SK-N-SH treated with all-trans-retinoic acid at 6 μM for 48 hours (cell line): ENCODE data around the gene KCNIP4.

Experiments used
- ARNTL ChIP-seq: fragments of 450-650 bp; formaldehyde crosslinking; IDR thresholded peaks from 2 replicates; pipeline ENCODE4 v1.5.0; 2020; ENCODE audit warnings: low read depth, mild to moderate bottlenecking, moderate library complexity, borderline replicate concordance
- CREB5 ChIP-seq: fragments of 250-450 bp; sonication (Bioruptor Pico); IDR thresholded peaks from 2 replicates; pipeline ENCODE4 v1.5.1; 2020; ENCODE audit warnings: low read depth, mild to moderate bottlenecking, moderate library complexity
- CSDC2 ChIP-seq: fragments of 250-450 bp; sonication (Bioruptor Pico); IDR thresholded peaks from 2 replicates; pipeline ENCODE4 v1.5.0; 2020; ENCODE audit warnings: mild to moderate bottlenecking, moderate library complexity
- CSRNP3 ChIP-seq: fragments of 250-450 bp; sonication (Bioruptor Pico); IDR thresholded peaks from 2 replicates; pipeline ENCODE4 v1.5.1; 2021; ENCODE audit warnings: mild to moderate bottlenecking, moderate library complexity
- PATZ1 ChIP-seq: fragments of 250-450 bp; sonication (Bioruptor Pico); IDR thresholded peaks from 2 replicates; pipeline ENCODE4 v1.8.0; 2020; ENCODE audit warnings: mild to moderate bottlenecking, moderate library complexity, borderline replicate concordance
- POU6F1 ChIP-seq: fragments of 250-450 bp; sonication (Bioruptor Pico); IDR thresholded peaks from 2 replicates; pipeline ENCODE4 v1.8.0; 2021; ENCODE audit warnings: low read depth, mild to moderate bottlenecking, moderate library complexity, borderline replicate concordance
- RARB ChIP-seq: fragments of 250-450 bp; sonication (Bioruptor Pico); IDR thresholded peaks from 2 replicates; pipeline ENCODE4 v1.8.0; 2021; ENCODE audit warnings: mild to moderate bottlenecking, moderate library complexity
- TCF4 ChIP-seq: fragments of 250-450 bp; sonication (Bioruptor Pico); IDR thresholded peaks from 2 replicates; pipeline ENCODE4 v1.8.0; 2021; ENCODE audit warnings: mild to moderate bottlenecking, moderate library complexity, borderline replicate concordance
- TSHZ2 ChIP-seq: fragments of 250-450 bp; sonication (Bioruptor Pico); IDR thresholded peaks from 2 replicates; pipeline ENCODE4 v1.5.0; 2020; ENCODE audit warnings: mild to moderate bottlenecking, moderate library complexity
- ZC3H10 ChIP-seq: fragments of 250-450 bp; sonication (Bioruptor Pico); IDR thresholded peaks from 2 replicates; pipeline ENCODE4 v1.5.1; 2021; ENCODE audit warnings: mild to moderate bottlenecking, moderate library complexity
- ZFP3 ChIP-seq: fragments of 250-450 bp; sonication (Bioruptor Pico); IDR thresholded peaks from 2 replicates; pipeline ENCODE4 v1.5.0; 2020; ENCODE audit warnings: mild to moderate bottlenecking, moderate library complexity
- ZNF565 ChIP-seq: fragments of 450-650 bp; formaldehyde crosslinking; conservative IDR thresholded peaks from 2 replicates; pipeline ENCODE4 v1.5.0; 2020; ENCODE audit warnings: low read depth, mild to moderate bottlenecking, moderate library complexity
- ZNF8 ChIP-seq: fragments of 450-650 bp; formaldehyde crosslinking; IDR thresholded peaks from 2 replicates; pipeline ENCODE4 v1.5.0; 2020; ENCODE audit warnings: mild to moderate bottlenecking, moderate library complexity

- no peak for TF ChIP-seq ZFP3
- no peak for TF ChIP-seq CREB5 (CRISPR knock-in tag)
- TF ChIP-seq TCF4, result no peak
- TF ChIP-seq TSHZ2 (CRISPR knock-in tag), result no peak
- TF ChIP-seq ZNF8, result no peak
- TF ChIP-seq ZC3H10 (CRISPR knock-in tag), result no peak
- TF ChIP-seq PATZ1, result no peak
- TF ChIP-seq ARNTL (CRISPR knock-in tag), result no peak
- no peak for TF ChIP-seq RARB (CRISPR knock-in tag)
- no peak for TF ChIP-seq POU6F1 (CRISPR knock-in tag)
- no peak for TF ChIP-seq CSRNP3 (CRISPR knock-in tag)
- no peak for TF ChIP-seq CSDC2 (CRISPR knock-in tag)
- no peak for TF ChIP-seq ZNF565 (CRISPR knock-in tag)
Measured at GRCh38 chr4:21709761-21710160, 238.8 kb downstream of the KCNIP4 start.
